Activated naive CD4-positive, alpha-beta T cell treated with anti-CD3 and anti-CD28 coated beads, Interleukin-2, amount 50 U/mL, for 16 hours (primary cell): ENCODE data around the gene OR2A2.
A peak's percentile ranks its signal among the peaks of the same experiment; 100 is the strongest.
"Not testable (repeated sequence)": the region's sequence is repeated elsewhere in the genome, so short reads cannot be mapped to it uniquely, and the experiment has no call there.

Experiments used
- DNase-seq: peaks from one replicate; pipeline ENCODE4 v3.0.0-alpha.2; 2020

The OR2A2 gene

GRCh38 chr7:144109283-144109682 lies at the start of gene OR2A2:
Gene OR2A2 (plus strand): TSS chr7:144109583. CDS start chr7:144109583, 0 bp downstream.
- no peak for DNase-seq

- no peak for DNase-seq
These were observed 45.7 kb upstream of the OR2A2 start for GRCh38 chr7:144063710-144064109.

- DNase-seq: no peak
These were observed 39.9 kb upstream of the OR2A2 start, which contains the start of gene OR2A25 for GRCh38 chr7:144069511-144069910. Gene OR2A25 (plus strand): TSS chr7:144069811. CDS start chr7:144074220, 4,409 bp downstream.

DNA sequence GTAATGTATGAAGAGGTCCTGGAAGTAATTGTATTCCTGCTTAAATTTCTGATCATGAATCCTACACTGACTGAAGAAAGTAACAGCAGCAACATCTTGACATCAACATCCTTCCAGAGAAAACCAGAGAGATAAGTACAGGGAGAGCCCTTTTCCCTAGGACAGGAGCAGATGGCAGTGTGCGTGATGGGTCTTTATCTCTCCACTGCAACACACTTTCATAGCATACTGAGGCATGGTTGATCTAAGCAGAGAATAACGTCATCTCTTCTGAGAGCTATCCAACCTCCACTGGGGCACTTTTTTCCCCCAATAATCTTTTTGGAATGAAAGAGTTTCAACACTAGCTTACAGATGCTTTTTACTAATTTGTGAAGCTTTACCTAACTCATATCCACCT lies 39.4 kb upstream of the OR2A2 start:
- DNase-seq: no peak

- DNase-seq: no peak
These were observed 35.0 kb upstream of the OR2A2 start for GRCh38 chr7:144074374-144074773.

- DNase-seq: no peak
These were observed 23.4 kb upstream of the OR2A2 start, which contains the start of gene OR2A12 for GRCh38 chr7:144085978-144086377. Gene OR2A12 (plus strand): TSS chr7:144086278. CDS start chr7:144095108, 8,830 bp downstream.

DNA sequence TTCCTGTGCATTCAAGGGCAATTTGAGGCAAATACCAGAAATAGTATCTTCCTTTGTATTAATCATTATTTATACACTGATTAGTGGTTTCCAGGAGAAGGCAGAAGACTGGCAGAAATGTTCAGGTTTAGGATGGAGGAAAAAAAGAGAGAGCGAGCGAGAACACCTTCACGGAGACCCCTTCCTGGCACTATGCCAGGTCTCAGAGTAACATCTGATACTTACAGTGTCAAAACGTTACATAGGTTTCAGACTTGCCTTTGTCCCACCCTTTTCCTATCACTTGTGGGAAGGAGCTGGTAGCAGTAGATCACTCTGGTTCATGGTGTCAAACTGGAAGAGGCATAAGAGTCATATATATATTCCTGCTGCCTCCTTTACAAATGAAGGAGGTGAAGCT lies 22.7 kb upstream of the OR2A2 start:
- no peak for DNase-seq

DNA sequence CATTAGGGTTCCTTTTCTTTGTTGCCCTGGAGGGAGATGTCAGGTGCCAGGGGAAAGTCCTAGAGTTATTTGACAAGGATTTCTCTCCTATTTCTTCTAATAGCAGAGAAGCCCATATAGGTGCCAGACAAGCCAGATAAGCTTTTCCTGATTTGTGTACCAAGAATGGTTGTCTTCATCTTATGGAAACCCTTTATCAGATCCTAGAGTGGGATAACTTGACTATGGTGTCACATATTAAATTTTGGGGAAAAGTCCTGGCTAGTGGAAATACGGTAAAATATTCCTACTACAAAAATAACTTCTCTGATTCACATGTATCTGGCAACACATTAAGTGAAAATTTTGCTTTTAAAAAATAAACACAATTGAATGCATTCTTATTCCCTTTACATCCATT lies 22.2 kb upstream of the OR2A2 start:
- DNase-seq: no peak

- no peak for DNase-seq
These were observed 18.7 kb upstream of the OR2A2 start for GRCh38 chr7:144090667-144091066.

DNA sequence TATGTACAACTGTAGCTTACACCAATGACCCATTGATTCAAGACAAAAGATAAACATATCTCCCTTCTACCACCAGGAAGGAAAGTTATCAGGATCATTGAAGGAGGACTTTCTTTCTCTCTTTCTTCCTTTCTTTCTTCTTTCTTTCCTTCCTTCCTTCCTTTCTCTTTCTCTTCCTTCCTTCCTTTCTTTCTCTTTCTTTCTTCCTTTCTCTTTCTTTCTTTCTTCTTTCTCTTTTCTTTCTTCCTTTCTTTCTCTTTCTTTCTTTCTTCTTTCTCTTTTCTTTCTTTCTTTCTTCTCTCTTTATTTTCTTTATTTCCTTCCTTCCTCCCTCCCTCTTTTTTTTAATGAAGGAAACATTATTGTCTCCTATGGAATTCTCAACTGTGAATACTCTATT lies 10.6 kb upstream of the OR2A2 start:
- no peak for DNase-seq

DNA sequence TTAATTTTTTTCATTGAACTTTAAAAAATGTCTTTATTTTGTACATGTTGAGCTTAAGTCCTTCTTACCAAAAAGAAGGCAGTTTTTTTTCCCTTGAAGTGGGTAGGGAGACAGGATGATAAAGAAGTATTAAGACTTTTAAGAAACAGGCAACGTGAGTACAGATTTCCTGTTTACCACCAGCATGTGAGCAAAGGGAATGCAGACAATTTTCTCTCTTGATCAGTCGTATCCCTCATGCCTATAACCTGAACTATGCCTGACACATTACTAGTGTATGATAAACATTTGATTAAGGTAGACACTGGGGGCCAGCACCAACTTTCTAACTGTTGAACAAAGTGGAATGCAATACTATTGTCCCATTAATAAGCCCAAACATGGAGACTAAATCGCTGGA lies 8.8 kb upstream of the OR2A2 start:
- DNase-seq: no peak

DNA sequence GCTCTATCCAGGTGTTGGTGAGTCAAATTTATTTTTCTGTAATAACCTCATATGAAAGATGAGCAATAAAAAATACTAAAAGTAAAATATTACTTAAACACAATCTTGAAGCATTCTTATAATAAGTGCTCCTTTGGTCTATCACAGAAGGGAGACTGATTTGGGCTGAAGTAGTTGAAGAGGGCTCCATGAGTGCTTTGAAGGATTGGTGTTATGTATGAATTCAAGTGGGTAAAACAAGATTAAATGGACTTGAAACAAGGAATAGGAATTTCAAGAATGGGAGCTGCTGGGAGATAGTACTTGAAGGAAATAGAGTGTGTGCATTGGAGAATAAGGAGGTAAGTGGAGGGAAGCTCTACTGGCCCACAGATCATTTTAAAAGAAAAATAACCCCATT lies 7.3 kb upstream of the OR2A2 start:
- DNase-seq: no peak

GRCh38 chr7:144105211-144105610 lies 4.2 kb upstream of the OR2A2 start:
- DNase-seq: no peak

- DNase-seq: no peak
These were observed 889 bp downstream of the OR2A2 start for GRCh38 chr7:144110272-144110671.

GRCh38 chr7:144113651-144114050 lies 4.3 kb downstream of the OR2A2 start:
- no peak for DNase-seq

DNA sequence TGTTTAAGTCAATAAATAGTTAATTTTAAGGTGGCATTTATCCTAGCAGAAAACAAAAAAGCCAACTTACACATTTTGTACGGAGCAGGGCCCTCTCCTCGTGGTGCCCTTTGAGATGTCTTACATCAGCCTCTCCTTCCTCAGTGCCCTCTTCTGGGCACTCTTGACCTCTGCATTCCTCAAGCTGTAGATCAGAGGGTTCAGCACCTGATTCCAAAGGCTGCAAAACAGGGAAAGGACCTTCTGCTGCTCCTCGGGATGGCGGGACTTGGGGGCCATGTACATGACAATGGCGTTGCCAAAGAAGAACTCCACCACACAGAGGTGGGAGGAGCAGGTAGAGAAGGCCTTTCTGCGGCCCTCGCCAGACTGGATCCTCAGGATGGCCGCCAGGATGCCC lies 9.0 kb downstream of the OR2A2 start:
- DNase-seq: no peak

DNA sequence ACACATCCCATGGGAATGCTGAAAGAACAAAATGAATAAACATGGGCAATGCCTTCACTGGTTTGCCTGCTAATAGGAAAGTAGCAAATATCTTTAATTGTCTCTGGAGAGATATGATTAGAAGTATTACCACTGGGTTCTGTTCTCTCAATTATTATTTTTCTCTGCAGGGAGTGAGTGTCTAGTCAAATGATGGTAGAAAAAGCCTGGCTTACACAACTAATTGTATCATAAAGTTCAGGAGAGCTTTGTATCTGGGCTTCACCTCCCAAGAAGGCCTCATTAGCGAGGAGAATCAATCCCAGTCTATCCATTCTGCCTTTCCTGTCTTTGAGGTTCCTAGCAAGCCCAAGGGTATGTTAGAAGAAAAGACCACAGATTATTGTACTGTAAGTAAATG lies 13.5 kb downstream of the OR2A2 start, which contains the start of gene OR2A14:
Gene OR2A14 (plus strand): TSS at position 301 of the 400 bp plus-strand sequence. CDS start 5,937 bp downstream, outside the sequence.
- DNase-seq: no peak

- DNase-seq: peak; percentile 92
These were observed 18.4 kb downstream of the OR2A2 start for GRCh38 chr7:144127714-144128334.

- not testable (repeated sequence) for DNase-seq
These were observed 20.2 kb downstream of the OR2A2 start for GRCh38 chr7:144129601-144130000.

DNA sequence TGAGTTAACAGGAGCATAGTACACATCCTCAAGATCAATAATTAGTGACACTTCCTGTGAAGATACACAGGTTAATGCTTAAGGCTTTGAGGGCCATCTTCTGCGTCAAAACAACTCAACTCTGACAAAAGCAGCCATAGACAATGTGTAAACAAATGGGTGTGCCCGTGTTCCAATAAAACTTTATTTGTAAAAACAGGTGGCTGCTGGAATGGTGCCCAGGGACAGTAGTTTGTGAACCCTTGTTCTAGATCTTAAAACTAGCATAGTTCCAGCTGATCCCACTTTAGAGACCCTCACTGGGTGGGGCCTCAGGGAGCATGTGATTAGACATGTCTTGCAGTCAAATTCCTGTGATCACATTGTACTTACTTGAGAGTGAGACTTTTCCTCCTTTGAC lies 21.3 kb downstream of the OR2A2 start:
- no peak for DNase-seq

DNA sequence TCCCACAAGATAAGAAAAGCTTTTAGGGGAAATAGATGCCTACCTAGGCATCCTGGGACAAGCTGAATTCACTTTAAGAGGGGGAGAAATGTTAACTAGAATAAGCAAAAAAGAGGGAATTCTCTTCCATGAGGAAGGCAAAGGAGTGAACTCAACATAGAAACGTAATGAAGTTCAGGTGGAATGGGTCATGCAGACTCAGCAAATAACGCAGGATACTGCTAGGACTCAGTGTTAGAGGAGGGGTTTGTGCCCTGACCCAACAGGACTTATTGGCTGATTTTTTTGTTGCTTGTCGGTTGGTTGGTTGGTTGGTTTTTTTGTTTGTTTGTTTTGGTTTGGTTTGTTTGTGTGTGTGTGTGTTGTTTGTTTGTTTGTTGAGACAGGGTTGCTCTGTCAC lies 22.9 kb downstream of the OR2A2 start:
- DNase-seq: no peak

- no peak for DNase-seq
These were observed 23.9 kb downstream of the OR2A2 start for GRCh38 chr7:144133307-144133706.

DNA sequence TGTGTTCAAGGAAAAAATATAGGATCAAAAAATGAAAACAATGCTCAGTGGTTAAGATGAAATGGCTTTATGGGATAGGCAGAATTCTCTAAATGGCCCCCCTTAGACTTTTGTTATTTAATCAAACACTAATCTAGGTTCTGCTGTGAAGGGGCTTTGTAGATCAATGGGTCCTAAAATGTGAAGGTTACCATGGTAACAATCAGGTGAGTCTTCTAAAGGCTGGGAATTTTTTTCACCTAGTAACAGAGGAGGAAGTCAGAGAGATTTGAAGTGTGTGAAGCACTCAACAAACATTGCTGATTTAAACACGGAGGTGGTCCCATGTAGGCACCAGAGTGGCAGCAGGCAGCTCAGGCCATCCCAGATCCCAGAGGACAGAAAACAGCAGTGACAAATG lies 24.7 kb downstream of the OR2A2 start:
- no peak for DNase-seq

- DNase-seq: no peak
These were observed 28.1 kb downstream of the OR2A2 start for GRCh38 chr7:144137501-144137900.

DNA sequence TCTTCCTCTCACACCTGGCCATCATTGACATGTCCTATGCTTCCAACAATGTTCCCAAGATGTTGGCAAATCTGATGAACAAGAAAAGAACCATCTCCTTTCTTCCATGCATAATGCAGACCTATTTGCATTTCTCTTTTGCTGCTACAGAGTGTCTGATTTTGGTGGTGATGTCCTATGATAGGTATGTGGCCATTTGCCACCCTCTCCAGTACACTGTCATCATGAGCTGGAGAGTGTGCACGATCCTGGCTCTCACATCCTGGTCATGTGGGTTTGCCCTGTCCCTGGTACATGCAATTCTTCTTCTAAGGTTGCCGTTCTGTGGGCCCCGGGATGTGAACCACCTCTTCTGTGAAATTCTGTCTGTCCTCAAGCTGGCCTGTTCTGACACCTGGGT lies 32.8 kb downstream of the OR2A2 start:
- no peak for DNase-seq
